ENCODE results near the gene CCL27. TPM values are rescaled to one million over a fixed set of nuclear protein-coding genes. Genes with fewer than 3 reads are reported as not detected.

Gene CCL27
- total RNA-seq, 1 experiment from 2014 or later: 0.68 TPM

GRCh38 chr9:34684145-34684544 lies 21.7 kb upstream of the CCL27 start:
- H3K36me3 Mint-ChIP-seq: no peaks in the 10 kb centered on the region
- H3K4me3 Mint-ChIP-seq: no peak overlapping the region
- ATAC-seq (no peak), DNase-seq (ENCODE audit: low spot score) (no peak)
- H3K27me3 Mint-ChIP-seq (ENCODE audit: low read depth): no peaks in the 10 kb centered on the region
- POLR2A ChIA-PET: no interaction called here
- no peak overlapping the region for H3K27ac Mint-ChIP-seq
- no peaks in the 10 kb centered on the region for H3K9me3 Mint-ChIP-seq
- H3K4me1 Mint-ChIP-seq: peaks cover 16% of the 10 kb centered on the region
- CTCF ChIA-PET: interaction anchor here (6.0 kb wide), 1 partner anchor 18 kb away, joined by 34 read pairs; no protein-coding TSS in a partner anchor
- no peak for TF ChIP-seq ZNF232 (CRISPR knock-in tag; IDR thresholded peaks at IDR 0.05)
- no peak for TF ChIP-seq NR1H2 (CRISPR knock-in tag; IDR thresholded peaks at IDR 0.05)
- no peak for TF ChIP-seq ELF4 (CRISPR knock-in tag; IDR thresholded peaks at IDR 0.05; ENCODE audit: low read depth)
- no peak for TF ChIP-seq NFE2L1 (CRISPR knock-in tag; IDR thresholded peaks at IDR 0.05)
- no peak for TF ChIP-seq CREM (CRISPR knock-in tag; IDR thresholded peaks at IDR 0.05)
- TF ChIP-seq OVOL2 (CRISPR knock-in tag; IDR thresholded peaks at IDR 0.05; ENCODE audit: borderline replicate concordance): no peak
- TF ChIP-seq MYBL2 (CRISPR knock-in tag; IDR thresholded peaks at IDR 0.05): no peak
- no peak for TF ChIP-seq TP53 (CRISPR knock-in tag; IDR thresholded peaks at IDR 0.05)
- TF ChIP-seq E2F4 (CRISPR knock-in tag; IDR thresholded peaks at IDR 0.05; ENCODE audit: borderline replicate concordance, low read depth): no peak
- no peak for TF ChIP-seq SMAD4 (CRISPR knock-in tag; IDR thresholded peaks at IDR 0.05)
- no peak for TF ChIP-seq E2F1 (CRISPR knock-in tag; IDR thresholded peaks at IDR 0.05)
- TF ChIP-seq, protein P1, sequence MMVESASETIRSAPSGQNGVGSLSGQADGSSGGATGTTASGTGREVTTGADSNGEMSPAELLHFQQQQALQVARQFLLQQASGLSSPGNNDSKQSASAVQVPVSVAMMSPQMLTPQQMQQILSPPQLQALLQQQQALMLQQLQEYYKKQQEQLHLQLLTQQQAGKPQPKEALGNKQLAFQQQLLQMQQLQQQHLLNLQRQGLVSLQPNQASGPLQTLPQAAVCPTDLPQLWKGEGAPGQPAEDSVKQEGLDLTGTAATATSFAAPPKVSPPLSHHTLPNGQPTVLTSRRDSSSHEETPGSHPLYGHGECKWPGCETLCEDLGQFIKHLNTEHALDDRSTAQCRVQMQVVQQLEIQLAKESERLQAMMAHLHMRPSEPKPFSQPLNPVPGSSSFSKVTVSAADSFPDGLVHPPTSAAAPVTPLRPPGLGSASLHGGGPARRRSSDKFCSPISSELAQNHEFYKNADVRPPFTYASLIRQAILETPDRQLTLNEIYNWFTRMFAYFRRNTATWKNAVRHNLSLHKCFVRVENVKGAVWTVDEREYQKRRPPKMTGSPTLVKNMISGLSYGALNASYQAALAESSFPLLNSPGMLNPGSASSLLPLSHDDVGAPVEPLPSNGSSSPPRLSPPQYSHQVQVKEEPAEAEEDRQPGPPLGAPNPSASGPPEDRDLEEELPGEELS (CRISPR knock-in tag; IDR thresholded peaks at IDR 0.05): no peak

- Mint-ChIP-seq H3K27ac (no peak overlapping the region), H3K9me3 (no peaks in the 10 kb centered on the region), H3K27me3 (ENCODE audit: low read depth) (peaks cover 3% of the 10 kb centered on the region; the same call in 1 of the 2 replicates), H3K4me1 (peaks cover 5% of the 10 kb centered on the region), H3K36me3 (no peaks in the 10 kb centered on the region), H3K4me3 (no peak overlapping the region)
- TF ChIP-seq AFF4 (CRISPR knock-in tag; IDR thresholded peaks at IDR 0.05; ENCODE audit: borderline replicate concordance) (no peak), GABPB1 (CRISPR knock-in tag; IDR thresholded peaks at IDR 0.05) (no peak), OVOL2 (CRISPR knock-in tag; IDR thresholded peaks at IDR 0.05; ENCODE audit: borderline replicate concordance) (no peak)
- ChIA-PET CTCF (interaction anchor here (0.7 to 5.0 kb wide), 9 partner anchors 11 to 372 kb away, joined by 3 to 120 read pairs (median 4); partner anchors contain the start of genes CCL19, CCL27 and GALT), POLR2A (interaction anchor here (1.0 to 1.5 kb wide), 2 partner anchors 25 to 98 kb away, joined by 3 read pairs; no protein-coding TSS in a partner anchor)
- DNase-seq (ENCODE audit: low spot score): no peak
- no peak for ATAC-seq
Observed at GRCh38 chr9:34675869-34676268, 13.4 kb upstream of the CCL27 start.
